Measurements from ENCODE around the gene IGLL1.

IGLL1 gene

GRCh38 chr22:23571486-23571885, 8.6 kb downstream of the IGLL1 start:
- Histone ChIP-seq H3K9me3 (replicated peaks; ENCODE audit: insufficient read depth, low read length) (no peaks in the 10 kb centered on the region), H3K27ac (ENCODE audit: low read length) (no peak overlapping the region), H3F3A (ENCODE audit: insufficient read depth, low read length) (no peaks in the 10 kb centered on the region), H3K9me2 (replicated peaks; ENCODE audit: insufficient read depth, low read length) (no peaks in the 10 kb centered on the region), H3K9ac (ENCODE audit: low read length) (no peak overlapping the region), H3K79me2 (ENCODE audit: low read length) (no peaks in the 10 kb centered on the region), H3K4me1 (ENCODE audit: low read length) (no peaks in the 10 kb centered on the region), H4K20me1 (ENCODE audit: insufficient read depth, low read length) (no peaks in the 10 kb centered on the region), H3K27me3 (replicated peaks; ENCODE audit: insufficient read depth, low read length) (peaks cover 32% of the 10 kb centered on the region), H3K36me3 (replicated peaks; ENCODE audit: insufficient read depth, low read length) (no peaks in the 10 kb centered on the region), H2AFZ (ENCODE audit: low read length) (no peak overlapping the region), H3K4me2 (ENCODE audit: low read depth, low read length) (no peak overlapping the region), H3K4me3 (ENCODE audit: low read length) (no peak overlapping the region)
- no peak for DNase-seq
- TF ChIP-seq EZH2phosphoT487 (IDR thresholded peaks at IDR 0.05; ENCODE audit: low read length) (no peak), EZH2 (optimal IDR thresholded peaks at IDR 0.05; ENCODE audit: low read depth, low read length) (no peak), CTCF (IDR thresholded peaks at IDR 0.05; ENCODE audit: low read length) (no peak)

- Histone ChIP-seq H3F3A (ENCODE audit: insufficient read depth, low read length) (no peaks in the 10 kb centered on the region), H3K27ac (ENCODE audit: low read length) (no peak overlapping the region)
Observed at GRCh38 chr22:23570681-23571080, 9.4 kb downstream of the IGLL1 start.

DNA sequence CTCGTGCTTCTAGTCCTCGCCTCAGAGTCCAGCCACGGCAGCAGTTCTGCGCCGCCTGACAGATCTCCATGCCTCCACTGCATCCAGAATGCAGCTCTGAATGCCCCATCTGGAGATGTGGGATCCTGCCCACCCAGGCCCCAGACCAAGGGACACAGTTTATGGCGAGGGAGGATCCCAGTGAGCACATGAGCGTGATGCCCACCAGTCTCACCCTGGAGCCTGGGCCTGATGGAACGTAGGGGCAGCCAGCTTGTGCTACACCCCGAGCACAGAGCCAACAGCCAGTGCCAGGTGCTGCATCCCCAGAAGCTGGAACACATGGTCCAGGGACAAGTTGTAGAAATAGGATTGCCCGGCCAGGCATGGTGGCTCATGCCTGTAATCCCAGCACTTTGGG, 10.4 kb downstream of the IGLL1 start:
- no peaks in the 10 kb centered on the region for H3K9me2 ChIP-seq (replicated peaks; ENCODE audit: insufficient read depth, low read length)
- no peaks in the 10 kb centered on the region for H3K4me1 ChIP-seq (ENCODE audit: low read length)
- TF ChIP-seq EZH2 (optimal IDR thresholded peaks at IDR 0.05; ENCODE audit: low read depth, low read length) (no peak), EZH2phosphoT487 (IDR thresholded peaks at IDR 0.05; ENCODE audit: low read length) (no peak), CTCF (IDR thresholded peaks at IDR 0.05; ENCODE audit: low read length) (no peak)
- peaks cover 41% of the 10 kb centered on the region for H3K27me3 ChIP-seq (replicated peaks; ENCODE audit: insufficient read depth, low read length)
- no peak overlapping the region for H2AFZ ChIP-seq (ENCODE audit: low read length)
- H3F3A ChIP-seq (ENCODE audit: insufficient read depth, low read length), result no peaks in the 10 kb centered on the region
- H4K20me1 ChIP-seq (ENCODE audit: insufficient read depth, low read length), result no peaks in the 10 kb centered on the region
- H3K4me2 ChIP-seq (ENCODE audit: low read depth, low read length), result no peak overlapping the region
- H3K9me3 ChIP-seq (replicated peaks; ENCODE audit: insufficient read depth, low read length), result no peaks in the 10 kb centered on the region
- no peak for DNase-seq
- no peak overlapping the region for H3K4me3 ChIP-seq (ENCODE audit: low read length)
- no peaks in the 10 kb centered on the region for H3K36me3 ChIP-seq (replicated peaks; ENCODE audit: insufficient read depth, low read length)
- H3K27ac ChIP-seq (ENCODE audit: low read length), result no peak overlapping the region
- H3K9ac ChIP-seq (ENCODE audit: low read length), result no peak overlapping the region
- H3K79me2 ChIP-seq (ENCODE audit: low read length), result no peaks in the 10 kb centered on the region

More at GRCh38 chr22:23570681-23571080, 9.4 kb downstream of the IGLL1 start:
- no peaks in the 10 kb centered on the region for H3K36me3 ChIP-seq (replicated peaks; ENCODE audit: insufficient read depth, low read length)
- H2AFZ ChIP-seq (ENCODE audit: low read length), result no peak overlapping the region
- no peaks in the 10 kb centered on the region for H3K9me2 ChIP-seq (replicated peaks; ENCODE audit: insufficient read depth, low read length)
- no peaks in the 10 kb centered on the region for H3K9me3 ChIP-seq (replicated peaks; ENCODE audit: insufficient read depth, low read length)
- H3K9ac ChIP-seq (ENCODE audit: low read length), result no peak overlapping the region
- no peak for TF ChIP-seq EZH2phosphoT487 (IDR thresholded peaks at IDR 0.05; ENCODE audit: low read length)
- no peak for TF ChIP-seq EZH2 (optimal IDR thresholded peaks at IDR 0.05; ENCODE audit: low read depth, low read length)
- TF ChIP-seq CTCF (IDR thresholded peaks at IDR 0.05; ENCODE audit: low read length), result no peak
- no peak overlapping the region for H3K4me2 ChIP-seq (ENCODE audit: low read depth, low read length)
- DNase-seq, result no peak
- peaks cover 37% of the 10 kb centered on the region for H3K27me3 ChIP-seq (replicated peaks; ENCODE audit: insufficient read depth, low read length)
- no peaks in the 10 kb centered on the region for H3K79me2 ChIP-seq (ENCODE audit: low read length)
- no peaks in the 10 kb centered on the region for H3K4me1 ChIP-seq (ENCODE audit: low read length)
- H4K20me1 ChIP-seq (ENCODE audit: insufficient read depth, low read length), result no peaks in the 10 kb centered on the region
- no peak overlapping the region for H3K4me3 ChIP-seq (ENCODE audit: low read length)
